ENCODE results near the gene PMCH.
"Not testable (repeated sequence)": the region's sequence is repeated elsewhere in the genome, so short reads cannot be mapped to it uniquely, and the experiment has no call there.

The PMCH gene, protein sequence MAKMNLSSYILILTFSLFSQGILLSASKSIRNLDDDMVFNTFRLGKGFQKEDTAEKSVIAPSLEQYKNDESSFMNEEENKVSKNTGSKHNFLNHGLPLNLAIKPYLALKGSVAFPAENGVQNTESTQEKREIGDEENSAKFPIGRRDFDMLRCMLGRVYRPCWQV

DNA sequence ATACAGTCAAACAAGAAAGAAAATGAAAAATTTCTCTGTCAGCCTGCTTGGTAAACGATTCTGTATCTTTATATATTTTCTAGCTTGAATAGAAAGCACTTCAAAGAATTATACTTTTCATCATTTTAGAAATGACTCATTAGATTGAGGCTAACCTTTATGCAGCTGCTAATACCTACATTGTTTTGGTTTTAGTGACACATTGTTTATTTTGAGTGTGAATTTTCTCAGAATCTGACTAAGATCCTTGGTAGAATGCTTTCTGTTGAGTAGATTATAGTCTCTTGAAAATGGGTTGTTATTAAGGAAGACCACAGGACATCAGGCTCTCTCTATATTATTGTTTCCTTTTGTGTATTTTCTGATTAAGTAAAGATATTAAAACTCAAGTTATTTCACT, at the start of gene PMCH:
PMCH (minus strand) TSS at position 45 of the 400 bp plus-strand sequence. CDS start 63 bp downstream, outside the sequence.
- DNase-seq, result no peak

DNA sequence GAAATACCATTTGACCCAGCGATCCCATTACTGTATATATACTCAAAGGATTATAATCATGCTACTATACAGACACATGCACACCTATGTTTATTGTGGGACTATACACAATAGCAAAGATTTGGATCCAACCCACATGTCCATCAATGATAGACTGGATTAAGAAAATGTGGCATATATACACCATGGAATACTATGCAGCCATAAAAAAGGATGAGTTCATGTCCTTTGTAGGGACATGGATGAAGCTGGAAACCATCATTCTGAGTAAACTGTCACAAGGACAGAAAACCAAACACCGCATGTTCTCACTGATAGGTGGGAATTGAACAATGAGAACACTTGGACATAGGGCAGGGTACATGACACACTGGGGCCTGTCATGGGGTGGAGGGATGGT, 43.2 kb upstream of the PMCH start:
- not testable (repeated sequence) for DNase-seq

GRCh38 chr12:102234599-102234998, 37.0 kb upstream of the PMCH start:
- no peak for DNase-seq

- DNase-seq, result no peak
These were observed 34.8 kb upstream of the PMCH start for GRCh38 chr12:102232446-102232845.

DNA sequence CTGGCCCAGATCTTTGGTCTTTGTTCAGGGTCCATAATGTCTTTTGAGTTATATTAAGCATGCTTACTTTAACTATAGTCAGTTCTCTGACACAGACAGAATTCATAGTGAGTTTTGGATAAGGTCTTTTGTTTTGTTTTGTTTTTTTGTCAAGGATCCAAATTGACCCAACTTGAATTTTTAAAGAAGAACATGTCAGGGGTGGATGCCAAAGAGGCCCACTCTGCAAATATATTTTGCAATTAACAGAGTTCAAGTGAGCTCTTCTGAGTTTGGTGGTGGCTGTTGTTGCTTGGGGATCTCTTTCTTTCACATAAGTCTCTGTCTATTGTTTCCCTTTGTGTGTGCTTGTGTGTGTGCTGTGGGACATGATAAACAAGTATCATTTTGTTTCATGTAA, 34.4 kb upstream of the PMCH start:
- DNase-seq, result no peak

DNA sequence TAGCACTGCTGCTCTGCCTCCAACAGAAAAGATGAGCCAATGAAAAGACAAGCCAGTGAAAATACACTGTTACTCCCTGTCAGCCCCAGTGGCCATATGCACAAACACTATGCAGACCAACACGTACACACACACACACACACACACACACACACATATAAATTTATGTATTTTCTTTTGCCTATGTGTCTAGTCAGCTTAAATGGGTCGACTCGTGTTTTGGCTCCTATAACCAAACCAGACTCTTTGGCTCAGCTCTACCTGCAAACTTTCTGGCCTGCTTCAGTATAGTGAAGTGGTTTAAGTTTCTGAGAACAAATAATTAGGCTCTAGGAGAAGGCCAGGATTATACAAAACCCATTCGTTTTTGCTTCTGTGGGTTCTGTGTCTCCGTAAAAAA, 30.3 kb upstream of the PMCH start:
- no peak for DNase-seq

DNA sequence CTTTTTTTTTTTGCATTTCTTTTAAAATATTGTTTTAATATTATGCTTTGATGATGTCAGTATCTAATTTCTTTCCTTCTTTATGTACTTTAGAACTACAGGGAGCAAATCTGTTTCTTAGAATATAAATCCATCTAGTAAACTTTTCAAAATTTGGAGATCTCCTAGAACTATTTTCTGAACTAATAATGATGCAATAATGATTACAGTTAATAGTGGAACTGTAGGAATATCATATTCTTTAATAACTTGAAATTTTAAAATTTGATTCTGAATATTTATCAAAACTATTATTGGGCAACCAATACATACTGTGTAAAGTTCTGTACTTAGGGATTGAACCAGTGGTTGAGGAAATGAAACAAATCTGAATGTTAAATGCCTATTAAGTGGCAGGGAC, 23.1 kb upstream of the PMCH start:
- DNase-seq, result no peak

GRCh38 chr12:102215992-102216691, 18.5 kb upstream of the PMCH start:
- no peak for DNase-seq

- DNase-seq, result no peak
These were observed 6.4 kb upstream of the PMCH start for GRCh38 chr12:102204025-102204424.

DNA sequence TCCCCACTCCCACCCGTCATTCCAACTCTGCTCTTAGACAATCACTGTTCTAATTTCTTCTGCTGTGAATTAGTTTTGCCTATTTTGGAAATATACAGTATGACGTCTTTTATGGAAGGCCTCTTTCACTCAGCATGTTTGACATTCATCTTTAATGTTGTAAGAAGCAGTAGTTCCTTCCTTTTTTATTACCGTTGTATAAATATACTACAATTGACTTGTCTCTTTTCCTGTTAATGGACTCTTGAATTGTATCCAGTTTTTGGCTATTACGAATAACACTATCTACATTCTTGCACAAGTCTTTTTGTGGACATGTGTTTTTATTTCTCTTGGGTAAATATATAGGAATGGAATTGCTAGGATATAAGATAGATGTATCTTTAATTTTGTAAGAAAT, 4.9 kb upstream of the PMCH start:
- DNase-seq, result no peak

GRCh38 chr12:102201436-102202061, 3.9 kb upstream of the PMCH start:
- DNase-seq, result no peak

- no peak for DNase-seq
These were observed 1.8 kb downstream of the PMCH start for GRCh38 chr12:102195826-102196225.

DNA sequence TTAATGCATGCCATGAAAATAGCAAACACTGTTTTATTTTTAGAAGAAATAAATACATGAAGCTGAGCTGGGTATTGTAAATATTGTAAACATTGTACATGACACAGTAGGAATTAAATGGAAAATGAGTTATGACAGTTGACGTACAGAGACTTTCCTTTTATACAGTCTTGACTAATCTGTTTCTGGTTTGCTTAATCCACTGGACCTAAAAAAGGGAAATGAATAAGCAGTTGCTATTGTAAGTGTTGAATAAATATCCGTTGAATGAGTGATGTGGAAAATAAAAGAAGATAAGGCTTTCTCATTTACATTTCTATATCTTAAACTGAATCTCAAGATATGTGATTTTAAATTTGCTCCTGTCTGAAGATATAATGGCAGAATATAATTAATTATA, 15.0 kb downstream of the PMCH start:
- DNase-seq, result no peak

DNA sequence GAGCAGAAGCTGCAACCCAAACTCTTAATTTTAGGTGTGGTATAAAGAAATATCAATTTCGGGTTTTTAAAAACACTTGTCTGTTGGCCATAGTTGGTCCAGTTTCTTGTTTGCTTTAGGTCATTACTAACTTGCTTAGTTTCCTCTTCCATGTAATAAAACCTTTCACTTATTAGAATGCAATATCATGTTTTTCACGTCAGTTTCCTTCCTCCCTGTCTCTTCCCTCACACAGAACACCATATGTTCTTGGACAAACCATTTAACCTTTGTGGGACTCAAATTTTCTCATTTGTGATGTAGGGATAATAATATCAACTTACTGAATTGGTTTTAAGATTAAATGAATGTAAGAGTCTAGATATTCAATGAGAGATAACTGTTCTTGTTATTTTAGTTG, 22.9 kb downstream of the PMCH start:
- no peak for DNase-seq

GRCh38 chr12:102174117-102174516, 23.5 kb downstream of the PMCH start:
- DNase-seq, result no peak

GRCh38 chr12:102172436-102172835, 25.2 kb downstream of the PMCH start:
- no peak for DNase-seq

DNA sequence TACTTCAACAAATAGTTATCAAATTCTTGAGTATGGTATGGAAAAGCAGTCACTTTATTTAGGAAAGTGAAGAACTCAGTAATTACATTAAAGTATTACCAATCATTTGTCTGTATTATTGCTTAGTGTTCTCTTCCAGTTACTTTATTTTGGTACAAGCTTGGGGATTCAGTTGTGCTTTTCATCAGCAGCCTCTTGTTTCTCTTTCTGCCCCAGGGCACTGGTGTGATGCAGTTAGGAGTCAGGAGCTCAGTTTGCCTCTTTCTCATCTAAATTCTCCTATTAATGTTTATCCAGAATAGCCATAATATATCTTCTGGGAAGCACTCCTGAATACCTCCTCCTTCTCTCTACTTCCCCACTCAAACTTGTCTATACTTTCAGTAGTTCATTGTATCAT, 25.7 kb downstream of the PMCH start:
- DNase-seq, result no peak

GRCh38 chr12:102169922-102170621, 27.6 kb downstream of the PMCH start:
- no peak for DNase-seq

GRCh38 chr12:102167821-102168604, 29.6 kb downstream of the PMCH start:
- DNase-seq, result no peak

- DNase-seq, result no peak
These were observed 34.2 kb downstream of the PMCH start for GRCh38 chr12:102163383-102163782.

DNA sequence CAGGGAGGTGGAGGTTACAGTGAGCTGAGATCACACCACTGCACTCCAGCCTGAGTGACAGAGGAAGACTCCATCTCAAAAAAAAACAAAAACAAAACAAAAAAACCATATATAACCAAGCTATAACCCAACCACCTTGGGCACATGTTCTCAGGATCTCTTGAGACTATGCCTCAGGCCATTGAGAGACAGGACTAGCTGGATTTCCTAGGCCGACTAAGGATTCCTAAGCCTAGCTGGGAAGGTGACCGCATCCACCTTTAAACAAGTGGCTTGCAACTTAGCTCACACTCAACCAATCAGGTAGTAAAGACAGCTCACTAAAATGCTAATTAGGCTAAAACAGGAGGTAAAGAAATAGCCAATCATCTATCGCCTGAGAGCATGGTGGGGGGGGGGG, 42.4 kb downstream of the PMCH start:
- DNase-seq, result not testable (repeated sequence)

- not testable (repeated sequence) for DNase-seq
These were observed 50.5 kb downstream of the PMCH start for GRCh38 chr12:102147062-102147587.

Data from activated naive CD4-positive, alpha-beta T cell treated with Interleukin-2 at 50 U/mL for 16 hours (primary cell).